GM12874 (cell line): Measurements from ENCODE around the gene RFNG.

ENCODE experiments used
- CTCF ChIP-seq: IDR thresholded peaks from 2 replicates; pipeline ENCODE4 v1.5.1; 2011; ENCODE audit warnings: low read depth, mild to moderate bottlenecking, control low read depth, low read length, moderate library complexity; ENCODE audit not compliant: insufficient read depth

RFNG gene

GRCh38 chr17:82086941-82087906 lies 35.6 kb upstream of the RFNG start:
- TF ChIP-seq CTCF = no peak

GRCh38 chr17:82085931-82086764 lies 34.5 kb upstream of the RFNG start:
- TF ChIP-seq CTCF = no peak

GRCh38 chr17:82085031-82085861 lies 33.6 kb upstream of the RFNG start:
- TF ChIP-seq CTCF = no peak

GRCh38 chr17:82084373-82085030 lies 32.9 kb upstream of the RFNG start:
- TF ChIP-seq CTCF = no peak

GRCh38 chr17:82083533-82084359 lies 32.1 kb upstream of the RFNG start:
- TF ChIP-seq CTCF = no peak

GRCh38 chr17:82083009-82083408 lies 31.4 kb upstream of the RFNG start:
- no peak for TF ChIP-seq CTCF
